Esophagus (tissue), 2 donors: ENCODE measurements around the gene ZGRF1. TPM values are rescaled to one million over a fixed set of nuclear protein-coding genes. Genes with fewer than 3 reads are reported as not detected.
"Not testable (repeated sequence)": the region's sequence is repeated elsewhere in the genome, so short reads cannot be mapped to it uniquely, and the experiment has no call there.

ENCODE experiments used
- H3K27ac ChIP-seq, 2 donors: one replicate each; pipeline ENCODE4 v1.5.1; 2013; ENCODE audit warnings: low read depth in 2 of 2, mild to moderate bottlenecking in 2 of 2, inconsistent platforms in 1 of 2, low read length in 1 of 2, moderate library complexity in 1 of 2
- H3K27me3 ChIP-seq, 2 donors: one replicate each; pipeline ENCODE4 v1.6.1; 2013; ENCODE audit warnings: low read length in 2 of 2, control low read depth in 1 of 2, mild to moderate bottlenecking in 1 of 2; ENCODE audit not compliant: insufficient read depth in 2 of 2, control insufficient read depth in 1 of 2
- H3K36me3 ChIP-seq, 2 donors: one replicate each; pipeline ENCODE4 v1.6.1; 2013; ENCODE audit warnings: low read length in 1 of 2; ENCODE audit not compliant: control insufficient read depth in 2 of 2, insufficient read depth in 2 of 2
- H3K4me1 ChIP-seq, 2 donors: one replicate each; pipeline ENCODE4 v1.6.1; 2013; ENCODE audit warnings: low read length in 1 of 2; ENCODE audit not compliant: control insufficient read depth in 2 of 2, insufficient read depth in 2 of 2
- H3K4me3 ChIP-seq, 2 donors: one replicate each; pipeline ENCODE4 v1.5.1; 2013; ENCODE audit warnings: low read length in 2 of 2, mild to moderate bottlenecking in 2 of 2, low read depth in 1 of 2, moderate library complexity in 1 of 2
- H3K9me3 ChIP-seq, 2 donors: one replicate each; pipeline ENCODE4 v1.6.1; 2013; ENCODE audit warnings: mild to moderate bottlenecking in 2 of 2, low read depth in 1 of 2, low read length in 1 of 2, moderate library complexity in 1 of 2; ENCODE audit not compliant: control insufficient read depth in 2 of 2, insufficient read depth in 1 of 2
- WGBS, 2 donors: extraction: QIAGEN DNeasy Blood & Tissue Kit; methylation state at CpG; one replicate each; pipeline ENCODE4 v1.1.7; 2013; 5-methylcytosine and 5-hydroxymethylcytosine counted together
- polyA plus RNA-seq, 2 donors: library from polyadenylated mRNA; stranded (reverse); fragments of 200-250 nt; gene quantifications; one replicate each; pipeline ENCODE4 v1.2.3, GENCODE V29; 2013
- donor health status: healthy with polysubstance abuse.
- donor health status: Bipolar disorder and iron deficiency.

ZGRF1 gene
- polyA plus RNA-seq, 2 donors, result 2.7 to 4.8 TPM

- not testable (repeated sequence) for H3K9me3 ChIP-seq, H3K4me1 ChIP-seq, H3K36me3 ChIP-seq, H3K27ac ChIP-seq, H3K27me3 ChIP-seq, H3K4me3 ChIP-seq
- WGBS, 2 donors, result 92 to 94% methylated on average over 5 of the region's 5 CpGs
Observed at GRCh38 chr4:112656115-112656514, 19.4 kb upstream of the ZGRF1 start.

- H3K27ac ChIP-seq, result no peak overlapping the region
- no peaks in the 10 kb centered on the region for H3K4me1 ChIP-seq
- WGBS, 2 donors, result 85 to 87% methylated on average over 5 of the region's 5 CpGs
- H3K4me3 ChIP-seq, result no peak overlapping the region
- H3K9me3 ChIP-seq, result no peaks in the 10 kb centered on the region
- no peaks in the 10 kb centered on the region for H3K27me3 ChIP-seq
- H3K36me3 ChIP-seq, result peaks cover 2 to 6% of the 10 kb centered on the region in 2 donors
Observed at GRCh38 chr4:112655270-112655669, 18.6 kb upstream of the ZGRF1 start.

- H3K4me3 ChIP-seq, result no peak overlapping the region
- peaks cover 0 to 4% of the 10 kb centered on the region in 2 donors for H3K36me3 ChIP-seq
- WGBS, 2 donors, result 49 to 70% methylated on average over 1 of the region's 1 CpG
- no peaks in the 10 kb centered on the region for H3K27me3 ChIP-seq
- H3K9me3 ChIP-seq, result no peaks in the 10 kb centered on the region
- no peak overlapping the region for H3K27ac ChIP-seq
- no peaks in the 10 kb centered on the region for H3K4me1 ChIP-seq
Observed at GRCh38 chr4:112652216-112652615, 15.5 kb upstream of the ZGRF1 start.

- H3K4me3 ChIP-seq, result no peak overlapping the region
- no peaks in the 10 kb centered on the region for H3K4me1 ChIP-seq
- no peak overlapping the region for H3K27ac ChIP-seq
- H3K27me3 ChIP-seq, result no peaks in the 10 kb centered on the region
- H3K9me3 ChIP-seq, result no peaks in the 10 kb centered on the region
- H3K36me3 ChIP-seq, result peaks cover 0 to 4% of the 10 kb centered on the region in 2 donors
Observed at GRCh38 chr4:112651641-112652040, 14.9 kb upstream of the ZGRF1 start.

GRCh38 chr4:112650332-112650731 lies 13.6 kb upstream of the ZGRF1 start:
- no peaks in the 10 kb centered on the region for H3K27me3 ChIP-seq
- WGBS, 2 donors, result 65 to 68% methylated on average over 4 of the region's 4 CpGs
- H3K4me3 ChIP-seq, result no peak overlapping the region
- H3K36me3 ChIP-seq, result peaks cover 0 to 4% of the 10 kb centered on the region in 2 donors
- no peaks in the 10 kb centered on the region for H3K4me1 ChIP-seq
- H3K27ac ChIP-seq, result no peak overlapping the region
- no peaks in the 10 kb centered on the region for H3K9me3 ChIP-seq

- Histone ChIP-seq H3K4me1 (no peaks in the 10 kb centered on the region), H3K4me3 (no peak overlapping the region), H3K27ac (no peak overlapping the region), H3K27me3 (no peaks in the 10 kb centered on the region), H3K9me3 (no peaks in the 10 kb centered on the region), H3K36me3 (peaks cover 0 to 4% of the 10 kb centered on the region in 2 donors)
- 51 to 53% methylated on average over 2 of the region's 2 CpGs for WGBS, 2 donors
Observed at GRCh38 chr4:112649055-112649408, 12.3 kb upstream of the ZGRF1 start.

GRCh38 chr4:112648263-112649054 lies 11.8 kb upstream of the ZGRF1 start:
- H3K27me3 ChIP-seq, result no peaks in the 10 kb centered on the region
- peaks cover 0 to 2% of the 10 kb centered on the region in 2 donors for H3K36me3 ChIP-seq
- no peaks in the 10 kb centered on the region for H3K4me1 ChIP-seq
- H3K4me3 ChIP-seq, result no peak overlapping the region
- H3K9me3 ChIP-seq, result no peaks in the 10 kb centered on the region
- no peak overlapping the region for H3K27ac ChIP-seq
- WGBS, 2 donors, result 71 to 75% methylated on average over 3 of the region's 3 CpGs

- Histone ChIP-seq H3K4me3 (no peak overlapping the region), H3K27me3 (no peaks in the 10 kb centered on the region), H3K4me1 (no peaks in the 10 kb centered on the region), H3K36me3 (peaks cover 0 to 2% of the 10 kb centered on the region in 2 donors), H3K9me3 (no peaks in the 10 kb centered on the region), H3K27ac (no peak overlapping the region)
- 49 to 58% methylated on average over 3 of the region's 3 CpGs for whole genome bisulfite sequencing, 2 donors
Observed at GRCh38 chr4:112647785-112648184, 11.1 kb upstream of the ZGRF1 start.

GRCh38 chr4:112646632-112647537 lies 10.2 kb upstream of the ZGRF1 start:
- Histone ChIP-seq H3K4me3 (no peak overlapping the region), H3K27ac (no peak overlapping the region), H3K9me3 (no peaks in the 10 kb centered on the region), H3K36me3 (peaks cover 0 to 2% of the 10 kb centered on the region in 2 donors), H3K27me3 (no peaks in the 10 kb centered on the region), H3K4me1 (no peaks in the 10 kb centered on the region)
- WGBS, 2 donors, result 67 to 72% methylated on average over 6 of the region's 6 CpGs
